GM18511 (cell line): ENCODE results near the gene RNF217.

Experiments
- ATAC-seq: cut with Tn5 transposase; IDR thresholded peaks from one replicate; pipeline ENCODE4 v1.9.1; 2021; ENCODE audit warnings: mild to moderate bottlenecking, moderate library complexity; ENCODE audit not compliant: unreplicated experiment

The RNF217 gene

DNA sequence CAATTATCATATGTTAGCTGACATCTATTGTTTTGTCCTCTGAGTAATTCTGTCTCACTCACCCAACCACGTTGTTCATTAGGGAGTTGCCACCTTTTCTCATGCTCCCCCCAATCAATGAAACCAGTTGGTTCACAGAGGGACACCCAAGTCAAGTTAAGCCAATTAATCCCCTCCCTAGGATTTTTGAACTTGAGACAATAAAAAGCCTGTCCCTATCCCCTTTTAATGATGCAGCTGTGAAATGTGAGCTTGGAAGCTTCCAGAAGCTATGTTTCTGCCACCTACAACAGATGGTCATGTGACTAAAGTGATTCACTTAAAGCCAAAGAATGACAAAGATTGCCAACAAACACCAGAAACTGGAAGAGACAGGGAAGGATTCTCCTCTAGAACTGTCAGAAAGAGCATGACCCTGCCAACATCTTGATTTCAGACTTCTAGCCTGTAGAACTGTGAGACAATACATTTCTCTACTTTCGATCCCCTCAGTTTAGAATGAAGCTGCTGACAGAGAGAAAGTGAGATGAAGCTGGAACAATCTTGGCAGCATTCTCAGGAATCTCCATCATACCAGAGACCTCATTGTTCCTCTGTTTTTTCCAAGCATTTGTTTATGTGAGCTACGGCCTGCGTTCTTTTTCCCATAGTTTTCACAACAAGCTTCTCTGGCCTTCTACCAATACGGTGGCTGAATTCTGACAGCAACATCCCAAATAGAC is 133.5 kb downstream of the RNF217 start:
- no peak for ATAC-seq

- no peak for ATAC-seq
These were observed 134.9 kb downstream of the RNF217 start for GRCh38 chr6:125097186-125097585.

GRCh38 chr6:125098253-125098652 is 136.0 kb downstream of the RNF217 start:
- ATAC-seq, result no peak

GRCh38 chr6:125099211-125100073 is 137.2 kb downstream of the RNF217 start:
- ATAC-seq, result no peak

- ATAC-seq, result no peak
These were observed 137.9 kb downstream of the RNF217 start for GRCh38 chr6:125100074-125100652.

GRCh38 chr6:125101128-125101527 is 138.9 kb downstream of the RNF217 start:
- no peak for ATAC-seq

GRCh38 chr6:125101631-125102030 is 139.4 kb downstream of the RNF217 start:
- ATAC-seq, result no peak

DNA sequence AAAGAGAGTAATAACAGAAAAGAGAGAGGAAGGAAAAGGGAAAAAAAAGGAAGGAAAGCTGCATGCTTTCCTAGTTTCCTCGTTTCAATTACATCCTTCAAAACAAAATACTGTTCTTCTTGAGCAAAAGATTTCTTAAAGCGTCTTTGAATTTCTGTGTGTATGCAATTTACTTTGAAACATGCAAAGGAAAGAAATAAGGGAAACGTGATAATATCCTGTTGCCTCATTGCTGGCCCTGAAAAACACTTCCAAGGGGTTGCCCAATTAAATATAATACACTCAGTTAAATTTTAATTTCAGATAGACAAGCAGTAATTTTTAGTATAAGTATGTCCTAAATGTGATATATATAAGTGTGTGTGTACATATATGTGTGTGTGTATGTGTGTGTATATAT is 140.2 kb downstream of the RNF217 start:
- ATAC-seq, result no peak

DNA sequence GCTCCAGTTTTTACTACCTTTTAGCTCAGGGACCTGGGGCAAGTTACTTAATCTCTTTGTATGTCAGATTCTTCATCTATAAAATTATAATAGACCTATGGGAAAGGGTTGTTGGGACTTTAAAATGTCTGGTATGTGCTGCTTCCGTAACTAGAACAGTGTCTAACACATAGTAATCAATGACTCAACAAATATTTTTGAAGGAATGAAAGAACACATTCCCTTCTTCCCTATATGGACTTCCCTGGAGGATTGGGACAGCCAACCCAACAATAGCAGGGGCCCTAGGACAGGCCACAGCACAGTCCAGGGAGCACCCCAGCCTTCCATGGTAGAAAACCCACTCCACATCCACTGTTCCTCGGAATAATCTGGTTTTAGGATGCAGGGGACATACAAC is 140.7 kb downstream of the RNF217 start:
- ATAC-seq, result no peak

GRCh38 chr6:125104425-125104824 is 142.2 kb downstream of the RNF217 start:
- ATAC-seq, result no peak

- ATAC-seq, result no peak
These were observed 144.8 kb downstream of the RNF217 start for GRCh38 chr6:125107048-125107447.

GRCh38 chr6:125107896-125108295 is 145.7 kb downstream of the RNF217 start:
- no peak for ATAC-seq

DNA sequence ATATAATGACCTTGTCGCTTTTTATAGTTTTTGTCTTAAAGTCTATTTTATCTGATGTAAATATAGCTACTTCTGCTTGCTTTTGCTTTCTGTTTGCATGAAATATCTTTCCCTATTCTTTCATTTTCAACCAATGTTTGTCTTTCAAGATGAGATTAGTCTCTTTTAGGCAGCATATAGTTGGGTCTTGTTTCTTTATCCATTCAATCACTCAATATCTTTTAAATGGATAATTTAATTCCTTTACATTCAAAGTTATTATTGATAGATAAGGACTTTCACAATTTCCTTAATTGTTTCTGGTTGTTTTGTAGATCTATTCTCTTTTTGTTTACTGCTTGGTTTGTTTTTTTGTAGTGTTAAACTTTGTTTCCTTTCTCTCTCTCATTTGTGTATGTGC is 147.8 kb downstream of the RNF217 start:
- no peak for ATAC-seq

- ATAC-seq, result no peak
These were observed 149.2 kb downstream of the RNF217 start for GRCh38 chr6:125111219-125111983.

DNA sequence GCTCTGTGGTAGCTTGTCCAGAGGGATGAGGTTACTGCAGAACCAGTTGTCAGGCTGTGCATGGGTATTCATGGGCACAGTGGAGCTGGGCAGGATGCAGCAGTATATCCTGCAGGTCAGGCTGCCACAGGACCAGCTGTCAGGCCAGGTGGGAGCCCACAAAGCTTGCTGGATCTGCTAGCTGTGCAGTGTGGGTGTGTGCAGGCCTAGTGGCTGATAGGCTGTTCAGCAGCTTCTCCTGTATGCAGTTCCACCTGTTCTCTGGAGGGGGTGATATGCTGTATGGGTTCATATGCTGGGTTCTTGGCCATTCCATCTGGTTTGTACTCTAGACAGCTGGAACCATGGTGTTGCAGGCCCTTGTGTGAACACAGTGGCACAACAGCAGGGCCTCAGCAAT is 150.7 kb downstream of the RNF217 start:
- no peak for ATAC-seq

- peak; percentile 81 for ATAC-seq
These were observed 152.1 kb downstream of the RNF217 start for GRCh38 chr6:125114248-125114858.

DNA sequence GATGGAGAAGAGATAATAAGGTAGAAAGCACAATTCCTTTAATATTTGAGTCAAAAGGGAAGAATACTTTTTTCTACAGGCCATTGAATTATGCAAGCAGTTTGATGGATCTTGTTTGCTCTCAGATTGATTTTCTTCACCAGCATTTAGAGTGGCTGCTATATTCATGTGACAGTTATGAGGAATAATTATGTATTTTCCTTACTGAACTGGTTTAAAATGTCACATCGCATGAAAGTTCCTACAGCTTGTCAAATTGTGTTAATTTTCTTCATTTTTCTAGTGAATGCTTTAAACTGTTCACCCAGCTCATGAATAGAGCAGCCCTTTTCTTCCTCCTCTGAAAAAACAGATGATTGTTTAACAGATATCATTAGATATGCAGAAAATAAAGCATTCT is 153.9 kb downstream of the RNF217 start:
- ATAC-seq, result no peak

- no peak for ATAC-seq
These were observed 154.5 kb downstream of the RNF217 start for GRCh38 chr6:125116710-125117109.

DNA sequence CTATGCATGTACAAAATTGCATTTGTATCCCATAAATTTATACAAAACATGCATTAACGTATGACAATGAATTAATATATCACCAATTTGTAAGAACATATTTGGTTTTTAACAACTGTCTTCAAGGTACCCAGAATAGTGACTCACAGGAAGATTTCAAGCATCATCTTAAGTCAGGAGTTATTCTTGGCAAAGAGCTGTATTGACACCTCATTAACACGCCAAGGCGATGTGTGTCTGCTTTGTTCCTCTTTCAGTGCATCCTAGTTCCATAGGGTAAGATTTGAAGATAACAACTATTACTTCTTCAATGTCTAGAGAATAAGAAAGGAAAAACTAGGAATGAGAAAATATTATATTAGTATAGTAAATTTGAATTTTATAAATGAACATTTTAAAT is 155.6 kb downstream of the RNF217 start:
- ATAC-seq, result no peak

- no peak for ATAC-seq
These were observed 157.9 kb downstream of the RNF217 start for GRCh38 chr6:125120054-125120590.
